Suprapubic skin (tissue), 3 donors: ENCODE measurements around the gene CKS1B.

Experiments
- POLR2A ChIP-seq, 2 donors: fragments of 450-650 bp; IDR thresholded peaks; one replicate each; pipeline ENCODE4 v1.6.1; 2017; ENCODE audit warnings: antibody characterized with exemption in 2 of 2, mild to moderate bottlenecking in 2 of 2, moderate library complexity in 2 of 2
- TF ChIP-seq, protein P1 (sequence below), 2 donors: fragments of 200-600 bp in 1 of 2; fragments of 450-650 bp in 1 of 2; sonication (generic) in 1 of 2; IDR thresholded peaks; one replicate each; pipeline ENCODE4 v1.5.1; 2016 to 2019; ENCODE audit warnings: antibody characterized with exemption in 2 of 2, mild to moderate bottlenecking in 1 of 2, moderate library complexity in 1 of 2

DNA sequence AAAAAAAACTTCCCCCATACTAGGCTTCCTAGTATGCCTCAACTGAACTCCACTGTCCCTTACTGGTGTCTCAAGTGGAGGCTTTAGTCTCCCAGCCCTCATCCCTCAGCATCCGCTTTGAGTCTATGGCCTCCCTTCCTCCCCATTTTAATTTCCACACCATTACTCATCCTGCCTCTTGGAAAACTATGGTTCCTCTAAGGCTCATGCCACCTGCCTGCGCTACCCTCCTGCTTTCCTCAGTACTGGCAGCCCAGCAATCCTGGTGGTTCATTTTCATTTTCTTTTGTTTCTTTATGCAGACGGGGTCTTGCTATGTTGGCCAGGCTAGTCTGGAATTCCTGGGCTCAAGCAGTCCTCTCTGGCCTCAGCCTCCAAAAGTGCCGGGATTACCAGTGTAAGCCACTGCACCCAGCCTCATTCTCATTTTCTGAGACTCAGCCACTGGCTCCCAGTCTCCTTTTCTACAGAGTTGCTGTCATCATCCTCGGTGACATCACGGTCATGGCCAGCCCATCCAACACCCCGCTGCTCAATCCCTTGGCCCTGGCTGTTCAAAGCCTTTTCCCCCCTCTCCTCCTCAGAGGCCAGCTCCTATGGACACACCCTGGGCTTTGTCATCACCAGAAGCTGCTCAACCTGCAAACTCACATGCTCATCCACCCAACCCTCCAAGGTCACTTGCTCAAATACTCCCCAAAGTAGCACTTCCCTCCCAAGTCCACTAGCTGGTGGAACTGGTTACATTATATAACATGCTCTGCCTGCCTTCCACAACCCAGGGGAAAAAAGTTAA lies 35.7 kb upstream of the CKS1B start:
- TF ChIP-seq, protein P1, sequence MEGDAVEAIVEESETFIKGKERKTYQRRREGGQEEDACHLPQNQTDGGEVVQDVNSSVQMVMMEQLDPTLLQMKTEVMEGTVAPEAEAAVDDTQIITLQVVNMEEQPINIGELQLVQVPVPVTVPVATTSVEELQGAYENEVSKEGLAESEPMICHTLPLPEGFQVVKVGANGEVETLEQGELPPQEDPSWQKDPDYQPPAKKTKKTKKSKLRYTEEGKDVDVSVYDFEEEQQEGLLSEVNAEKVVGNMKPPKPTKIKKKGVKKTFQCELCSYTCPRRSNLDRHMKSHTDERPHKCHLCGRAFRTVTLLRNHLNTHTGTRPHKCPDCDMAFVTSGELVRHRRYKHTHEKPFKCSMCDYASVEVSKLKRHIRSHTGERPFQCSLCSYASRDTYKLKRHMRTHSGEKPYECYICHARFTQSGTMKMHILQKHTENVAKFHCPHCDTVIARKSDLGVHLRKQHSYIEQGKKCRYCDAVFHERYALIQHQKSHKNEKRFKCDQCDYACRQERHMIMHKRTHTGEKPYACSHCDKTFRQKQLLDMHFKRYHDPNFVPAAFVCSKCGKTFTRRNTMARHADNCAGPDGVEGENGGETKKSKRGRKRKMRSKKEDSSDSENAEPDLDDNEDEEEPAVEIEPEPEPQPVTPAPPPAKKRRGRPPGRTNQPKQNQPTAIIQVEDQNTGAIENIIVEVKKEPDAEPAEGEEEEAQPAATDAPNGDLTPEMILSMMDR (IDR thresholded peaks at IDR 0.05) = no peak
- no peak for TF ChIP-seq POLR2A (IDR thresholded peaks at IDR 0.05)
